HEK293 (cell line): ENCODE results near the gene ABCA1.

Source experiments
- CTCF ChIA-PET: fragments of 350-600 bp; formaldehyde crosslinking; extraction: SDS; loops from one replicate; lab custom pipeline; 2021; ENCODE audit warnings: antibody characterized with exemption; lab: Yijun Ruan, JAX
- POLR2A ChIA-PET: fragments of 300-600 bp; formaldehyde crosslinking; extraction: SDS; loops from one replicate; lab custom pipeline; 2020; ENCODE audit warnings: antibody characterized with exemption, inconsistent platforms; lab: Yijun Ruan, JAX
- H3K27ac ChIP-seq: fragments of 200-500 bp; sonication (Bioruptor generic); 2 replicates; pipeline ENCODE4 v1.5.1; 2014; ENCODE audit warnings: low read depth, low read length, control low read depth, inconsistent platforms; ENCODE audit errors: extremely low read depth
- H3K36me3 ChIP-seq, 2 experiments: fragments of 200-500 bp in 1 of 2; sonication (Bioruptor generic) in 1 of 2; 1 replicate in 1 of 2; 2 replicates in 1 of 2; pipeline ENCODE4 v1.5.1; 2014 to 2017; ENCODE audit warnings: inconsistent platforms in 2 of 2, low read length in 2 of 2; ENCODE audit not compliant: control insufficient read depth in 2 of 2, insufficient read depth in 1 of 2
- H3K4me1 ChIP-seq: fragments of 200-500 bp; sonication (Bioruptor generic); 2 replicates; pipeline ENCODE4 v1.5.1; 2014; ENCODE audit warnings: mild to moderate bottlenecking, low read length, inconsistent platforms; ENCODE audit not compliant: control insufficient read depth, insufficient read depth
- H3K4me3 ChIP-seq: 2 replicates; pipeline ENCODE4 v1.5.1; 2011; ENCODE audit warnings: low read depth, mild to moderate bottlenecking, control low read depth, low read length, moderate library complexity
- H3K9me3 ChIP-seq: fragments of 200-500 bp; sonication (Bioruptor generic); 2 replicates; pipeline ENCODE4 v1.5.1; 2014; ENCODE audit warnings: low read depth, low read length, inconsistent platforms; ENCODE audit not compliant: control insufficient read depth, insufficient read depth
- AEBP2 ChIP-seq: fragments of 450-650 bp; formaldehyde crosslinking; IDR thresholded peaks from 2 replicates; pipeline ENCODE4 v1.5.1; 2016; ENCODE audit warnings: missing biosample characterization, missing genetic modification characterization, borderline replicate concordance
- BCL6B ChIP-seq: fragments of 450-650 bp; formaldehyde crosslinking; IDR thresholded peaks from 2 replicates; pipeline ENCODE4 v1.5.1; 2017; ENCODE audit warnings: missing biosample characterization, missing genetic modification characterization
- HOXC10 ChIP-seq: sonication (generic); formaldehyde crosslinking; IDR thresholded peaks from 2 replicates; pipeline ENCODE4 v1.8.1; 2023; ENCODE audit warnings: mild to moderate bottlenecking, missing genetic modification reagents
- INSM2 ChIP-seq: fragments of 450-650 bp; formaldehyde crosslinking; IDR thresholded peaks from 2 replicates; pipeline ENCODE4 v1.5.1; 2016; ENCODE audit warnings: missing biosample characterization, missing genetic modification characterization
- RBAK ChIP-seq: fragments of 450-650 bp; formaldehyde crosslinking; IDR thresholded peaks from 2 replicates; pipeline ENCODE4 v1.5.1; 2016; ENCODE audit warnings: missing biosample characterization, missing genetic modification characterization
- SETDB1 ChIP-seq: IDR thresholded peaks from one replicate; pipeline ENCODE4 v1.6.1; 2017; ENCODE audit warnings: mild to moderate bottlenecking, low read length, moderate library complexity, mixed read lengths; ENCODE audit not compliant: insufficient read length
- TCF7L2 ChIP-seq: IDR thresholded peaks from 2 replicates; pipeline ENCODE4 v1.6.1; 2011; ENCODE audit warnings: low read depth, mild to moderate bottlenecking, inconsistent platforms, low read length, moderate library complexity, borderline replicate concordance
- ZBTB1 ChIP-seq: fragments of 450-650 bp; formaldehyde crosslinking; IDR thresholded peaks from 2 replicates; pipeline ENCODE4 v1.5.1; 2016; ENCODE audit warnings: missing biosample characterization, missing genetic modification characterization
- ZBTB7A ChIP-seq: fragments of 450-650 bp; formaldehyde crosslinking; IDR thresholded peaks from 2 replicates; pipeline ENCODE4 v1.5.1; 2016; ENCODE audit warnings: low read depth, missing biosample characterization, missing genetic modification characterization
- ZFP41 ChIP-seq: fragments of 450-650 bp; formaldehyde crosslinking; IDR thresholded peaks from 2 replicates; pipeline ENCODE4 v1.5.1; 2016; ENCODE audit warnings: missing biosample characterization, missing genetic modification characterization, borderline replicate concordance
- ZNF140 ChIP-seq: fragments of 450-650 bp; formaldehyde crosslinking; IDR thresholded peaks from 2 replicates; pipeline ENCODE4 v1.5.1; 2016; ENCODE audit warnings: missing biosample characterization, missing genetic modification characterization
- ZNF221 ChIP-seq: fragments of 450-650 bp; formaldehyde crosslinking; IDR thresholded peaks from 2 replicates; pipeline ENCODE4 v1.5.1; 2017; ENCODE audit warnings: missing biosample characterization, missing genetic modification characterization, borderline replicate concordance
- ZNF266 ChIP-seq: fragments of 450-650 bp; formaldehyde crosslinking; IDR thresholded peaks from 2 replicates; pipeline ENCODE4 v1.5.1; 2016; ENCODE audit warnings: missing biosample characterization, missing genetic modification characterization, low read depth
- ZNF302 ChIP-seq: fragments of 450-650 bp; formaldehyde crosslinking; IDR thresholded peaks from 2 replicates; pipeline ENCODE4 v1.5.1; 2016; ENCODE audit warnings: missing biosample characterization, missing genetic modification characterization, low read depth
- ZNF335 ChIP-seq: fragments of 450-650 bp; formaldehyde crosslinking; conservative IDR thresholded peaks from 2 replicates; pipeline ENCODE4 v1.5.1; 2016; ENCODE audit warnings: missing biosample characterization, missing genetic modification characterization
- ZNF350 ChIP-seq: fragments of 450-650 bp; formaldehyde crosslinking; IDR thresholded peaks from 2 replicates; pipeline ENCODE4 v1.5.0; 2017; ENCODE audit warnings: missing biosample characterization, mild to moderate bottlenecking, missing genetic modification characterization
- ZNF354C ChIP-seq: fragments of 450-650 bp; formaldehyde crosslinking; IDR thresholded peaks from 2 replicates; pipeline ENCODE4 v1.5.1; 2016; ENCODE audit warnings: missing biosample characterization, missing genetic modification characterization, low read depth, borderline replicate concordance
- ZNF362 ChIP-seq: fragments of 450-650 bp; formaldehyde crosslinking; IDR thresholded peaks from 2 replicates; pipeline ENCODE4 v1.5.1; 2016; ENCODE audit warnings: missing biosample characterization, missing genetic modification characterization
- ZNF423 ChIP-seq: fragments of 450-650 bp; formaldehyde crosslinking; IDR thresholded peaks from 2 replicates; pipeline ENCODE4 v1.5.1; 2016; ENCODE audit warnings: missing biosample characterization, missing genetic modification characterization
- ZNF610 ChIP-seq: fragments of 450-650 bp; formaldehyde crosslinking; IDR thresholded peaks from 2 replicates; pipeline ENCODE4 v1.5.1; 2016; ENCODE audit warnings: missing biosample characterization, missing genetic modification characterization, borderline replicate concordance
- ZNF629 ChIP-seq: fragments of 450-650 bp; formaldehyde crosslinking; IDR thresholded peaks from 2 replicates; pipeline ENCODE4 v1.5.1; 2017; ENCODE audit warnings: missing biosample characterization, missing genetic modification characterization
- ZNF654 ChIP-seq: fragments of 450-650 bp; formaldehyde crosslinking; IDR thresholded peaks from 2 replicates; pipeline ENCODE4 v1.5.1; 2016; ENCODE audit warnings: low read depth, missing biosample characterization, missing genetic modification characterization
- ZNF791 ChIP-seq: fragments of 450-650 bp; formaldehyde crosslinking; IDR thresholded peaks from 2 replicates; pipeline ENCODE4 v1.5.1; 2016; ENCODE audit warnings: missing biosample characterization, missing genetic modification characterization
- TF ChIP-seq, protein P1 (sequence below): fragments of 450-650 bp; formaldehyde crosslinking; IDR thresholded peaks from 2 replicates; pipeline ENCODE4 v1.5.1; 2017; ENCODE audit warnings: missing biosample characterization, missing genetic modification characterization
- TF ChIP-seq, protein P2 (sequence below): fragments of 450-650 bp; formaldehyde crosslinking; IDR thresholded peaks from 2 replicates; pipeline ENCODE4 v1.5.1; 2017; ENCODE audit warnings: missing biosample characterization, missing genetic modification characterization

ABCA1 gene

GRCh38 chr9:104766025-104766424 lies 161.9 kb downstream of the ABCA1 start:
- ChIA-PET CTCF (no interaction called here), POLR2A (no interaction called here)
- Histone ChIP-seq H3K27ac (no peak overlapping the region), H3K4me1 (no peaks in the 10 kb centered on the region), H3K9me3 (no peaks in the 10 kb centered on the region), H3K4me3 (no peak overlapping the region), H3K36me3 (no peaks in the 10 kb centered on the region)
- no peak for TF ChIP-seq ZNF266 (tag by site-specific recombination)
- TF ChIP-seq ZNF354C, result no peak
- TF ChIP-seq ZNF140, result no peak
- no peak for TF ChIP-seq AEBP2 (tag by site-specific recombination)
- no peak for TF ChIP-seq ZNF654
- TF ChIP-seq, protein P1, sequence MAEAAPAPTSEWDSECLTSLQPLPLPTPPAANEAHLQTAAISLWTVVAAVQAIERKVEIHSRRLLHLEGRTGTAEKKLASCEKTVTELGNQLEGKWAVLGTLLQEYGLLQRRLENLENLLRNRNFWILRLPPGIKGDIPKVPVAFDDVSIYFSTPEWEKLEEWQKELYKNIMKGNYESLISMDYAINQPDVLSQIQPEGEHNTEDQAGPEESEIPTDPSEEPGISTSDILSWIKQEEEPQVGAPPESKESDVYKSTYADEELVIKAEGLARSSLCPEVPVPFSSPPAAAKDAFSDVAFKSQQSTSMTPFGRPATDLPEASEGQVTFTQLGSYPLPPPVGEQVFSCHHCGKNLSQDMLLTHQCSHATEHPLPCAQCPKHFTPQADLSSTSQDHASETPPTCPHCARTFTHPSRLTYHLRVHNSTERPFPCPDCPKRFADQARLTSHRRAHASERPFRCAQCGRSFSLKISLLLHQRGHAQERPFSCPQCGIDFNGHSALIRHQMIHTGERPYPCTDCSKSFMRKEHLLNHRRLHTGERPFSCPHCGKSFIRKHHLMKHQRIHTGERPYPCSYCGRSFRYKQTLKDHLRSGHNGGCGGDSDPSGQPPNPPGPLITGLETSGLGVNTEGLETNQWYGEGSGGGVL (tag by site-specific recombination), result no peak
- TF ChIP-seq, protein P2, sequence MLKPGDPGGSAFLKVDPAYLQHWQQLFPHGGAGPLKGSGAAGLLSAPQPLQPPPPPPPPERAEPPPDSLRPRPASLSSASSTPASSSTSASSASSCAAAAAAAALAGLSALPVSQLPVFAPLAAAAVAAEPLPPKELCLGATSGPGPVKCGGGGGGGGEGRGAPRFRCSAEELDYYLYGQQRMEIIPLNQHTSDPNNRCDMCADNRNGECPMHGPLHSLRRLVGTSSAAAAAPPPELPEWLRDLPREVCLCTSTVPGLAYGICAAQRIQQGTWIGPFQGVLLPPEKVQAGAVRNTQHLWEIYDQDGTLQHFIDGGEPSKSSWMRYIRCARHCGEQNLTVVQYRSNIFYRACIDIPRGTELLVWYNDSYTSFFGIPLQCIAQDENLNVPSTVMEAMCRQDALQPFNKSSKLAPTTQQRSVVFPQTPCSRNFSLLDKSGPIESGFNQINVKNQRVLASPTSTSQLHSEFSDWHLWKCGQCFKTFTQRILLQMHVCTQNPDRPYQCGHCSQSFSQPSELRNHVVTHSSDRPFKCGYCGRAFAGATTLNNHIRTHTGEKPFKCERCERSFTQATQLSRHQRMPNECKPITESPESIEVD (tag by site-specific recombination), result no peak

DNA sequence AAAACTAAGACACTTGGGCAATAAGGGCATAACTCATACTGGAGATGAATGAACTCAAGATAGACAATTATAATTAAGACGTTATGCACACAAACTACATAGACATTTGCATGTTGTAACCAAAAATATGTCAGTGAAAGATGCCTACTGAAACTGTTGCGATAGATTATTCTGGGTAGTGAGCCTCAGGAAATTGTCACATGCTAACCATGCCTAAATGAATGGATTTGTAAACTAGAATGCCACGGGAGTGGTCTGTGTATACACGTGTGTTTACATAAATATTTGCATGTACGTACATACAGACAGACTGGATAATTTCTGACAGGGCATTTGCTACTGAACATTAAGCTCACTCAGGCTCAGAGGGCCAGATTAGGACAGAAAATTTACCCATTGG lies 162.8 kb downstream of the ABCA1 start:
- CTCF ChIA-PET, result interaction anchor here (0.6 kb wide), 1 partner anchor 156 kb away, joined by 3 read pairs; no protein-coding TSS in a partner anchor
- H3K9me3 ChIP-seq, result no peaks in the 10 kb centered on the region
- TF ChIP-seq ZNF610 (tag by site-specific recombination) (no peak), ZNF350 (tag by site-specific recombination) (no peak), SETDB1 (no peak), HOXC10 (CRISPR knock-in tag) (no peak), ZNF423 (tag by site-specific recombination) (no peak), ZBTB7A (no peak), ZNF362 (tag by site-specific recombination) (no peak), ZNF791 (no peak), ZNF335 (tag by site-specific recombination) (no peak), INSM2 (tag by site-specific recombination) (no peak), BCL6B (tag by site-specific recombination) (no peak), ZBTB1 (tag by site-specific recombination) (no peak), RBAK (tag by site-specific recombination) (no peak), ZNF221 (tag by site-specific recombination) (no peak), TCF7L2 (no peak), ZNF302 (tag by site-specific recombination) (no peak), ZFP41 (no peak), ZNF629 (tag by site-specific recombination) (no peak)
- TF ChIP-seq, all 188 proteins: peak for 0
- Histone ChIP-seq H3K4me1 (no peaks in the 10 kb centered on the region), H3K4me3 (no peak overlapping the region), H3K36me3 (no peaks in the 10 kb centered on the region), H3K27ac (no peak overlapping the region)
- POLR2A ChIA-PET, result interaction anchor here (0.6 kb wide), 1 partner anchor 17 kb away, joined by 3 read pairs; no protein-coding TSS in a partner anchor
